ENCODE results near the gene RDX. TPM values are rescaled to one million over a fixed set of nuclear protein-coding genes. Genes with fewer than 3 reads are reported as not detected.
"Not testable (repeated sequence)": the region's sequence is repeated elsewhere in the genome, so short reads cannot be mapped to it uniquely, and the experiment has no call there.

Gene RDX
- total and polyA plus RNA-seq, 5 donors from 2014 or later, result 26.0 to 38.0 (median 28.9) TPM

GRCh38 chr11:110286298-110287040, 9.9 kb downstream of the RDX start:
- Histone ChIP-seq H3K4me3 (ENCODE audit: low read depth, low read length) (no peak overlapping the region), H3K27me3 (ENCODE audit: control insufficient read depth, insufficient read depth, low read length) (no peaks in the 10 kb centered on the region), H3K27ac (ENCODE audit: insufficient read depth, low read length, poor library complexity, severe bottlenecking) (no peak overlapping the region), H3K4me1 (ENCODE audit: control insufficient read depth, insufficient read depth, low read length, poor library complexity, severe bottlenecking) (peaks cover 21% of the 10 kb centered on the region), H3K9me3 (ENCODE audit: control insufficient read depth in 2 of 2, low read length in 2 of 2) (no peaks in the 10 kb centered on the region), H3K36me3 (ENCODE audit: control insufficient read depth, insufficient read depth, low read length) (no peaks in the 10 kb centered on the region)
- Mint-ChIP-seq H3K36me3 (peaks cover 2% of the 10 kb centered on the region), H3K9me3 (no peaks in the 10 kb centered on the region), H3K27me3 (no peaks in the 10 kb centered on the region), H3K27ac (no peak overlapping the region), H3K4me1 (peaks cover 33 to 69% (median 53%) of the 10 kb centered on the region in 4 donors), H3K4me3 (no peak overlapping the region)
- DNase-seq (no peak), ATAC-seq (ENCODE audit: low read depth in 2 of 2) (no peak)

DNA sequence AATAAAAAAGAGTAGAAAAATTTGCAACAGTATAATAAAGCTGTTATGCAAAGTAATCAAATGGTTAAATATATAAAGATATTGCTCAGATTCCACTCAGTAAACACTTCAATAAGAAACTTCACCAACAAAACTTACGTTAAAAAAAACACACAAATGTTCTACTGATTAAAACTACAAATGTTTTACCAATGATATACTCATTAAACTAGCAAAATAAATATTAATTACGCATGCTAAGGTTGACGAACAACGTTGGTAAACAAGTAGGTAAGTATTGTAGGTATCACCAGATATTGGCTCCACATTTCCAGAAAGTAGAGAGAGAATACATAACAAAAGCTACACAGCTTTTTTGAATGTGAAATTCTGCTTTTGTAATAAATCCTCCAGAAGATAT, 12.6 kb downstream of the RDX start:
- Histone ChIP-seq H3K27me3 (ENCODE audit: control insufficient read depth, insufficient read depth, low read length) (no peaks in the 10 kb centered on the region), H3K36me3 (ENCODE audit: control insufficient read depth, insufficient read depth, low read length) (peaks cover 2% of the 10 kb centered on the region), H3K4me1 (ENCODE audit: control insufficient read depth, insufficient read depth, low read length, poor library complexity, severe bottlenecking) (peaks cover 15% of the 10 kb centered on the region), H3K4me3 (ENCODE audit: low read depth, low read length) (no peak overlapping the region), H3K9me3 (ENCODE audit: control insufficient read depth in 2 of 2, low read length in 2 of 2) (no peaks in the 10 kb centered on the region), H3K27ac (ENCODE audit: insufficient read depth, low read length, poor library complexity, severe bottlenecking) (no peak overlapping the region)
- H3K36me3 Mint-ChIP-seq, result peaks cover 7% of the 10 kb centered on the region
- H3K27me3 Mint-ChIP-seq, result no peaks in the 10 kb centered on the region
- DNase-seq (no peak), ATAC-seq (ENCODE audit: low read depth in 2 of 2) (no peak)
- H3K4me1 Mint-ChIP-seq, result peaks cover 28 to 50% (median 42%) of the 10 kb centered on the region in 4 donors
- H3K27ac Mint-ChIP-seq, result no peak overlapping the region
- no peak overlapping the region for H3K4me3 Mint-ChIP-seq
- H3K9me3 Mint-ChIP-seq, result no peaks in the 10 kb centered on the region

DNA sequence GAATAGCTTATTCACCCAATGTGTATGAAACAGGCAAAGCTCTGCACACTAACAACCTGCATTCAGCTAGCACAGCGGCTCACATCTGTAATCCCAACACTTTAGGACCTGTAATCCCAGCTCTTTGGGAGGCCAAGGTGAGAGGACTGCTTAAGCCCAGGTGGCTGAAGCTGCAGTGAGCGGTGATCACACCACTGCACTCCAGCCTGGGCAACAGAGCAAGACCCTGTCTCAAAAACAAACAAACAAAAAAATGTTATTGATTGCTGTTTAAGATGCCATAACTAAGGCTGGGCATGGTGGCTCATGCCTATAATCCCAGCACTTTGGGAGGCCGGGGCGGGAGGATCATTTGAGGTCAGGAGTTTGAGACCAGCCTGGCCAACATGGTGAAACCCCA, 15.8 kb downstream of the RDX start:
- H3K9me3 ChIP-seq (ENCODE audit: control insufficient read depth in 2 of 2, low read length in 2 of 2); H3K36me3 ChIP-seq (ENCODE audit: control insufficient read depth, insufficient read depth, low read length); H3K4me3 Mint-ChIP-seq; ATAC-seq (ENCODE audit: low read depth in 2 of 2); H3K4me3 ChIP-seq (ENCODE audit: low read depth, low read length); H3K27ac ChIP-seq (ENCODE audit: insufficient read depth, low read length, poor library complexity, severe bottlenecking); H3K27me3 Mint-ChIP-seq; H3K4me1 ChIP-seq (ENCODE audit: control insufficient read depth, insufficient read depth, low read length, poor library complexity, severe bottlenecking); H3K9me3 Mint-ChIP-seq; H3K27me3 ChIP-seq (ENCODE audit: control insufficient read depth, insufficient read depth, low read length); H3K27ac Mint-ChIP-seq; DNase-seq: not testable (repeated sequence)
- Mint-ChIP-seq H3K36me3 (peaks cover 19% of the 10 kb centered on the region), H3K4me1 (peaks cover 13 to 33% (median 23%) of the 10 kb centered on the region in 4 donors)

GRCh38 chr11:110279881-110280280, 16.5 kb downstream of the RDX start:
- Histone ChIP-seq H3K27ac (ENCODE audit: insufficient read depth, low read length, poor library complexity, severe bottlenecking) (no peak overlapping the region), H3K9me3 (ENCODE audit: control insufficient read depth in 2 of 2, low read length in 2 of 2) (no peaks in the 10 kb centered on the region), H3K4me1 (ENCODE audit: control insufficient read depth, insufficient read depth, low read length, poor library complexity, severe bottlenecking) (peaks cover 3% of the 10 kb centered on the region), H3K4me3 (ENCODE audit: low read depth, low read length) (no peak overlapping the region), H3K36me3 (ENCODE audit: control insufficient read depth, insufficient read depth, low read length) (peaks cover 9% of the 10 kb centered on the region), H3K27me3 (ENCODE audit: control insufficient read depth, insufficient read depth, low read length) (no peaks in the 10 kb centered on the region)
- H3K27ac Mint-ChIP-seq, result no peak overlapping the region
- no peaks in the 10 kb centered on the region for H3K9me3 Mint-ChIP-seq
- ATAC-seq (ENCODE audit: low read depth in 2 of 2) (no peak), DNase-seq (no peak)
- H3K27me3 Mint-ChIP-seq, result no peaks in the 10 kb centered on the region
- no peak overlapping the region for H3K4me3 Mint-ChIP-seq
- H3K4me1 Mint-ChIP-seq, result peaks cover 17 to 33% (median 23%) of the 10 kb centered on the region in 4 donors
- peaks cover 19% of the 10 kb centered on the region for H3K36me3 Mint-ChIP-seq

- peaks cover 39% of the 10 kb centered on the region for H3K36me3 Mint-ChIP-seq
- Histone ChIP-seq H3K9me3 (ENCODE audit: control insufficient read depth in 2 of 2, low read length in 2 of 2) (no peaks in the 10 kb centered on the region), H3K27ac (ENCODE audit: insufficient read depth, low read length, poor library complexity, severe bottlenecking) (no peak overlapping the region), H3K36me3 (ENCODE audit: control insufficient read depth, insufficient read depth, low read length) (peaks cover 19% of the 10 kb centered on the region), H3K27me3 (ENCODE audit: control insufficient read depth, insufficient read depth, low read length) (no peaks in the 10 kb centered on the region), H3K4me1 (ENCODE audit: control insufficient read depth, insufficient read depth, low read length, poor library complexity, severe bottlenecking) (no peaks in the 10 kb centered on the region), H3K4me3 (ENCODE audit: low read depth, low read length) (no peak overlapping the region)
- ATAC-seq (ENCODE audit: low read depth in 2 of 2), result no peak
- H3K9me3 Mint-ChIP-seq, result no peaks in the 10 kb centered on the region
- peaks cover 21 to 39% (median 30%) of the 10 kb centered on the region in 4 donors for H3K4me1 Mint-ChIP-seq
- no peaks in the 10 kb centered on the region for H3K27me3 Mint-ChIP-seq
- no peak overlapping the region for H3K4me3 Mint-ChIP-seq
- DNase-seq, result no peak
- H3K27ac Mint-ChIP-seq, result peak overlapping the region in 1 of 3 donors; percentile 38
These were observed 23.5 kb downstream of the RDX start for GRCh38 chr11:110272919-110273318.

DNA sequence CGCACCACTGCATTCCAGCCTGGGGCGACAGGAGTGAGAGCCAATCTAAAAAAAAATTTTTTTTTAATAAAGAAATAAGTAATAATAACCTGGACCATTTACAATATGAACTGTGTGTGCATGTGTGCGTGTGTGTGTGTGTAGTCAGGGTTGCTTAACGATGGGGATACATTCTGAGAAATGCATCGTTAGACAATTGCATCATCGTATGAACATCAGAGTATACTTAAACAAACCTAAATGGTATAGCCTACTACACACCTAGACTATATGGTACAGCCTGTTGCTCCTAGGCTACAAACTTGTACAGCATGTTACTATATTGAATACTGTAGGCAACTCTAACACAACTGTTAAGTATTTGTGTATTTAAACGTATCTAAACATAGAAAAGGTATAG, 26.4 kb downstream of the RDX start:
- Histone ChIP-seq H3K4me1 (ENCODE audit: control insufficient read depth, insufficient read depth, low read length, poor library complexity, severe bottlenecking) (no peaks in the 10 kb centered on the region), H3K9me3 (ENCODE audit: control insufficient read depth in 2 of 2, low read length in 2 of 2) (no peaks in the 10 kb centered on the region), H3K36me3 (ENCODE audit: control insufficient read depth, insufficient read depth, low read length) (peaks cover 15% of the 10 kb centered on the region), H3K4me3 (ENCODE audit: low read depth, low read length) (no peak overlapping the region), H3K27ac (ENCODE audit: insufficient read depth, low read length, poor library complexity, severe bottlenecking) (no peak overlapping the region), H3K27me3 (ENCODE audit: control insufficient read depth, insufficient read depth, low read length) (no peaks in the 10 kb centered on the region)
- H3K9me3 Mint-ChIP-seq, result no peaks in the 10 kb centered on the region
- H3K4me3 Mint-ChIP-seq, result no peak overlapping the region
- peaks cover 33% of the 10 kb centered on the region for H3K36me3 Mint-ChIP-seq
- no peak for DNase-seq
- no peak for ATAC-seq (ENCODE audit: low read depth in 2 of 2)
- H3K4me1 Mint-ChIP-seq, result peaks cover 19 to 31% (median 25%) of the 10 kb centered on the region in 4 donors
- no peaks in the 10 kb centered on the region for H3K27me3 Mint-ChIP-seq
- H3K27ac Mint-ChIP-seq, result no peak overlapping the region

DNA sequence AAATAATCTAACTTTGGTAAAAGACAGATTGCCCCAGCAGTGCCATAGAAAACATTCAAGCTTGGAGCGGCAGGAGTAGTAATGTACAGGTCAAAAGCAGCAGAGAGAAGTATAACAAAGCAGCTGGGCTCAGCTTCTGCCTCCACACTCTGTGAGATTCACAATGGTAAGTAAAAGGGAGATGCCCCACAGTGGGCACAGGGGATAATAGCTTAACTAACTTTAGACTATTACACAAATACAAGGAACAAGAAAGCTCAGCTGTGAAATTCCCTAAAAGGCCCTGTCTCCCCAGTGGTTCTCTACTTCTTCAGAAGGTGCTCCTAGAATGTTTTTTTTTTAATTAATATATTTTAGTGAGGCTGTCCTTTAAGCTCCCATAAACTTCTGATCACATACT, 28.0 kb downstream of the RDX start:
- no peaks in the 10 kb centered on the region for H3K27me3 ChIP-seq (ENCODE audit: control insufficient read depth, insufficient read depth, low read length)
- H3K4me3 Mint-ChIP-seq, result no peak overlapping the region
- H3K36me3 Mint-ChIP-seq, result peaks cover 37% of the 10 kb centered on the region
- no peaks in the 10 kb centered on the region for H3K9me3 Mint-ChIP-seq
- H3K27ac ChIP-seq (ENCODE audit: insufficient read depth, low read length, poor library complexity, severe bottlenecking), result no peak overlapping the region
- peaks cover 19% of the 10 kb centered on the region for H3K36me3 ChIP-seq (ENCODE audit: control insufficient read depth, insufficient read depth, low read length)
- H3K4me1 Mint-ChIP-seq, result peaks cover 13 to 29% (median 24%) of the 10 kb centered on the region in 4 donors
- no peaks in the 10 kb centered on the region for H3K9me3 ChIP-seq (ENCODE audit: control insufficient read depth in 2 of 2, low read length in 2 of 2)
- peak overlapping the region in 1 of 3 donors; percentile 14 for H3K27ac Mint-ChIP-seq
- no peaks in the 10 kb centered on the region for H3K4me1 ChIP-seq (ENCODE audit: control insufficient read depth, insufficient read depth, low read length, poor library complexity, severe bottlenecking)
- no peak overlapping the region for H3K4me3 ChIP-seq (ENCODE audit: low read depth, low read length)
- DNase-seq (no peak), ATAC-seq (ENCODE audit: low read depth in 2 of 2) (no peak)
- H3K27me3 Mint-ChIP-seq, result no peaks in the 10 kb centered on the region

DNA sequence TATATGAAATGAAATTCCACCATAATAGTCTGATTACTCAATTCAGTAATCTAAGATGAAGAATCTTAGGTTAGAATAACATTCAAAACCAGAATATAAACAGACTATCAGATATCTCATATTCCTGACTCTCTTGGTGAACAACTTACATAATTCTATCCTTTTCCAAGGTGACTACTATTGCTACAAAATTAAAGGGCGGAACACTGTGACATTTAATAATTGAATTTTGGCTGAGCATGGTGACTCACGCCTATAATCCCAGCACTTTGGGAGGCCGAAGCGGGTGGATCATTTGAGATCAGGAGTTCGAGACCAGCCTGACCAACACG, 34.4 kb downstream of the RDX start:
- ATAC-seq (ENCODE audit: low read depth in 2 of 2), result no peak
- no peaks in the 10 kb centered on the region for H3K9me3 ChIP-seq (ENCODE audit: control insufficient read depth in 2 of 2, low read length in 2 of 2)
- peaks cover 40% of the 10 kb centered on the region for H3K36me3 Mint-ChIP-seq
- H3K4me3 ChIP-seq (ENCODE audit: low read depth, low read length), result no peak overlapping the region
- H3K4me3 Mint-ChIP-seq, result no peak overlapping the region
- H3K27me3 Mint-ChIP-seq, result no peaks in the 10 kb centered on the region
- no peak overlapping the region for H3K27ac Mint-ChIP-seq
- peaks cover 42% of the 10 kb centered on the region for H3K36me3 ChIP-seq (ENCODE audit: control insufficient read depth, insufficient read depth, low read length)
- peaks cover 5 to 20% (median 15%) of the 10 kb centered on the region in 4 donors for H3K4me1 Mint-ChIP-seq
- no peak for DNase-seq
- H3K9me3 Mint-ChIP-seq, result no peaks in the 10 kb centered on the region
- H3K4me1 ChIP-seq (ENCODE audit: control insufficient read depth, insufficient read depth, low read length, poor library complexity, severe bottlenecking), result no peaks in the 10 kb centered on the region
- no peak overlapping the region for H3K27ac ChIP-seq (ENCODE audit: insufficient read depth, low read length, poor library complexity, severe bottlenecking)
- no peaks in the 10 kb centered on the region for H3K27me3 ChIP-seq (ENCODE audit: control insufficient read depth, insufficient read depth, low read length)
